ENCODE data around the gene RAMP1. TPM values are rescaled to one million over a fixed set of nuclear protein-coding genes. Genes with fewer than 3 reads are reported as not detected.

The RAMP1 gene
- total and polyA plus RNA-seq, 8 donors, result 6.8 to 12.6 (median 8.7) TPM

DNA sequence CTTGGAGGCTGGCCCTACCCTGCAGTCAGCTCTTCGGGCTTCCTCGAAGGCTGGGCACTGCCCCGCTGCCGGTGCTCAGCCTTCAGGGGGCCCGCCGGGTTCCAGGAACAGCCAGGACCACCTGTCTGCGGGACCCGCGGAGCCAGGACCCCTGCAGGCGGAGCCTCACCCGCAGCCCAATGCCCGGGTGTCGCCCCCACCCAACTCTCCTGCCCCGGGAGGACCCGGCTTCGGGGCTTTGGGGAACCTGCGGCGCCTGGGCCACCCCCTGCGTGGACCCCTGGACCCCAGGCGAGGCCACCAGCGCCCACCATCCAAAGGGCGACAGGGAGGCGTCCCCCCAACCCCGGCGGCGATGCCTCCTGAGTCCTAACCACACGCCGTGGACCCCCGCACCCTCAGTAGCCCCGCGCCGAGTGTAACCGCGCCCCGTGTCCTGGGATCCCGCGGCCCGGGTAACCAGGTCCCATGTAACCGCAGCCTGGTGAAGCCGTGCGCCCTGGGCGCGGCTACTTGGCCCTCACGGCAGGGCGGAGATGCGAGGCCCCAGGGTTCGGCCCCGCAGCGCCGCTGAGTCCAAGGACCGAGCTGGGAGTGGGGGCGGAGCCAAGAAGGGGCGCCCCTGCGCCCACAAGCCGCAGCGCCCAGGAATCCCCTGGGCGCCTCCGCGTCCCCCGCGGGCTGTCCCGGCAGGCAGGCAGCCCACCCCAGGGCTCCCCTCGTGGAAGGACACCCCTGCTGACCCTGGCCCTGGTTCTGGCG lies 96.4 kb downstream of the RAMP1 start:
- DNase-seq, result no peak
- Histone ChIP-seq H3K27ac (no peak overlapping the region), H3K4me3 (no peak overlapping the region), H3K9me3 (no peaks in the 10 kb centered on the region), H3K27me3 (peaks cover 14 to 37% of the 10 kb centered on the region in 2 donors), H3K36me3 (no peaks in the 10 kb centered on the region), H3K4me1 (peaks cover 8 to 9% of the 10 kb centered on the region in 2 donors)
- ATAC-seq, result no peak
- TF ChIP-seq, protein P1, sequence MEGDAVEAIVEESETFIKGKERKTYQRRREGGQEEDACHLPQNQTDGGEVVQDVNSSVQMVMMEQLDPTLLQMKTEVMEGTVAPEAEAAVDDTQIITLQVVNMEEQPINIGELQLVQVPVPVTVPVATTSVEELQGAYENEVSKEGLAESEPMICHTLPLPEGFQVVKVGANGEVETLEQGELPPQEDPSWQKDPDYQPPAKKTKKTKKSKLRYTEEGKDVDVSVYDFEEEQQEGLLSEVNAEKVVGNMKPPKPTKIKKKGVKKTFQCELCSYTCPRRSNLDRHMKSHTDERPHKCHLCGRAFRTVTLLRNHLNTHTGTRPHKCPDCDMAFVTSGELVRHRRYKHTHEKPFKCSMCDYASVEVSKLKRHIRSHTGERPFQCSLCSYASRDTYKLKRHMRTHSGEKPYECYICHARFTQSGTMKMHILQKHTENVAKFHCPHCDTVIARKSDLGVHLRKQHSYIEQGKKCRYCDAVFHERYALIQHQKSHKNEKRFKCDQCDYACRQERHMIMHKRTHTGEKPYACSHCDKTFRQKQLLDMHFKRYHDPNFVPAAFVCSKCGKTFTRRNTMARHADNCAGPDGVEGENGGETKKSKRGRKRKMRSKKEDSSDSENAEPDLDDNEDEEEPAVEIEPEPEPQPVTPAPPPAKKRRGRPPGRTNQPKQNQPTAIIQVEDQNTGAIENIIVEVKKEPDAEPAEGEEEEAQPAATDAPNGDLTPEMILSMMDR (IDR thresholded peaks at IDR 0.05), result no peak
- intact Hi-C loops (cut with DNase I), result no loop called here

DNA sequence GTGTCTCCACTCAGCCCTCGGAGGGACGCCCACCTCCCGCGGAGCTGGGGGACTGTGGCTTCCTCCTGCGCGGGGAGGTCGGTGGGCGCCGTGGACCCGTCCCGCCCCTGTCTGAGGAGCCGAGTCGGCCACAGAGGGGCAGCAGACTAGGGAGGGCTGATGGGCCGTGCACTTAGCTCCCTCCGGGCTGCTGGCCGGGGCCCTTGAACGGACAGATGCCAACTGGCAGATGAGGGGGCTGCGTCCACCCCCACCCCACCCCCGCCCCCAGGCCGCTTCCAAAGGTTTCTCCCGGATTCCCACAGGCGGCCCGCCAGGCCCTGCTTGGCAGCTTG lies 96.9 kb downstream of the RAMP1 start:
- Histone ChIP-seq H3K9me3 (peaks cover 0 to 2% of the 10 kb centered on the region in 2 donors), H3K27ac (no peak overlapping the region), H3K4me1 (peaks cover 8 to 9% of the 10 kb centered on the region in 2 donors), H3K36me3 (no peaks in the 10 kb centered on the region), H3K27me3 (peaks cover 14 to 37% of the 10 kb centered on the region in 2 donors), H3K4me3 (no peak overlapping the region)
- DNase-seq (no peak), ATAC-seq (no peak)
- intact Hi-C loops (cut with DNase I), result no loop called here
- TF ChIP-seq, protein P1 (IDR thresholded peaks at IDR 0.05), result no peak

DNA sequence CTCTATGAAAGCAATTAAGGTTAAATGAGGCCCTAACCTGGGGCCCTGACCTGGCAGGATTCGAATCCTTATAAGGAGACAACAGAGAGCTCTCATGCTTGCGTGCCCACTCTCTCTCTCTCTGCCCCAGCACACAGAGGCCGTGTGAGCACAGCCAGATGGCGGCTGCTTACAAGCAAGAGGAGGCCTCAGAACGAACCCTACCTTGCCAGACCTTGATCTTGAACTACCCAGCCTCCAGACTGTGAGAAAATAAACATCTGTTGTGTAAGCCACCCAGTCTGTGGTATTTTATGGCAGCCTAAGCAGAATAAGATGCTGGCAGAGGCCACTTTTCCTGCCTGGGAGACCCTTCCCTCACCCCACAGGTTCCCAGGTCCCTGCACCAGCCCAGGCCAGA lies 102.2 kb downstream of the RAMP1 start:
- H3K27ac ChIP-seq, result no peak overlapping the region
- DNase-seq (no peak), ATAC-seq (no peak)
- no peaks in the 10 kb centered on the region for H3K36me3 ChIP-seq
- intact Hi-C loops (cut with DNase I), result no loop called here
- H3K9me3 ChIP-seq, result peaks cover 0 to 18% of the 10 kb centered on the region in 2 donors
- no peak overlapping the region for H3K4me3 ChIP-seq
- peaks cover 0 to 5% of the 10 kb centered on the region in 2 donors for H3K27me3 ChIP-seq
- TF ChIP-seq, protein P1 (IDR thresholded peaks at IDR 0.05), result no peak
- H3K4me1 ChIP-seq, result peaks cover 0 to 5% of the 10 kb centered on the region in 2 donors

Other genes with a start within 250 kb of the RAMP1 start
- gene LRRFIP1, start 232.0 kb upstream of the RAMP1 start, total RNA-seq, result 100 to 1,000 TPM; 123 to 160 TPM
- 100 to 1,000 TPM; 104 to 131 (median 119) TPM for gene LRRFIP1, start 232.0 kb upstream of the RAMP1 start, polyA plus RNA-seq (ENCODE audit: insufficient read length in 6 of 6)
- 1 to 10 TPM in 1 of 2 donors, under 1 TPM in 1; 0.41 to 1.0 TPM for gene RBM44, start 60.8 kb upstream of the RAMP1 start, total RNA-seq
- 1 to 10 TPM in 4 of 6 donors, under 1 TPM in 2; 0.69 to 1.6 (median 1.2) TPM for gene RBM44, start 60.8 kb upstream of the RAMP1 start, polyA plus RNA-seq (ENCODE audit: insufficient read length in 6 of 6)
- gene UBE2F, start 107.4 kb downstream of the RAMP1 start, total RNA-seq, result 10 to 100 TPM; 48.5 to 58.9 TPM
- 10 to 100 TPM; 33.9 to 41.4 (median 34.5) TPM for gene UBE2F, start 107.4 kb downstream of the RAMP1 start, polyA plus RNA-seq (ENCODE audit: insufficient read length in 6 of 6)
- gene SCLY, start 201.4 kb downstream of the RAMP1 start, total RNA-seq, result 10 to 100 TPM; 10.9 to 20.9 TPM
- 10 to 100 TPM; 12.9 to 17.8 (median 15.2) TPM for gene SCLY, start 201.4 kb downstream of the RAMP1 start, polyA plus RNA-seq (ENCODE audit: insufficient read length in 6 of 6)
- gene ESPNL, start 240.7 kb downstream of the RAMP1 start, total RNA-seq, result under 1 TPM; 0.55 to 0.67 TPM
- gene ESPNL, start 240.7 kb downstream of the RAMP1 start, polyA plus RNA-seq (ENCODE audit: insufficient read length in 6 of 6), result 1 to 10 TPM in 4 of 6 donors, under 1 TPM in 2; 0.88 to 6.7 (median 3.8) TPM

All from left lung (tissue), 10 donors.